Fibroblast of the aortic adventitia (primary cell): ENCODE results near the gene PTPRC. TPM values are rescaled to one million over a fixed set of nuclear protein-coding genes. Genes with fewer than 3 reads are reported as not detected.

ENCODE experiments used
- DNase-seq: peaks from one replicate; pipeline ENCODE4 v3.0.0-alpha.2; 2010; ENCODE audit warnings: low read depth
- H3K4me3 ChIP-seq: 2 replicates; pipeline ENCODE4 v1.5.1; 2011; ENCODE audit warnings: low read depth, mild to moderate bottlenecking, control low read depth, low read length, moderate library complexity
- CTCF ChIP-seq: IDR thresholded peaks from 2 replicates; pipeline ENCODE4 v1.5.1; 2011; ENCODE audit warnings: mild to moderate bottlenecking, low read length, control low read depth, inconsistent platforms; ENCODE audit not compliant: insufficient read depth
- total RNA-seq: library from RNA; depleted of rRNA; stranded (reverse); fragments of >200 nt; gene quantifications from 2 replicates; pipeline ENCODE4 v1.2.3, GENCODE V29; 2012; ENCODE audit warnings: low replicate concordance

PTPRC gene
- total RNA-seq, 1 donor, result 0.09 TPM

GRCh38 chr1:198642983-198643382 lies 4.1 kb downstream of the PTPRC start:
- H3K4me3 ChIP-seq, result no peak overlapping the region
- TF ChIP-seq CTCF, result no peak
- no peak for DNase-seq

DNA sequence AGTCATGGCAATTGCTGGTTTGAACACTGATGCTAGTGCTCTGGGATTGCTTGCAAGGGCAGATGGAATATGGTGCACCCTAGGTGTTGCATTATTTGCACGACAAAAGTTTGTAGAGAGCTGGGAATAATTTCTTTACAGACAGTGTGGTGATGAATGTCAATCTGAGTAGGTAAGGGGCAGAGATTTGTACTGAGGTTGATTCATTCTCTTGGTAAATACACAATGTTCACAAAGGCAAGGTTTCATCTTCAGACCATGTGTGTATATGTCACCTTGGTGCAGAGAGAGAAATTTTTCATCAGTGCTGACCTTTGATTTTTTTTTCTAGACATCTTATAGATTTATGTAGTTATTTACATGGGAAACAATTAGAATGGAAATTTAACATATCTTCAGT lies 5.0 kb downstream of the PTPRC start:
- TF ChIP-seq CTCF, result no peak
- no peak overlapping the region for H3K4me3 ChIP-seq
- no peak for DNase-seq

DNA sequence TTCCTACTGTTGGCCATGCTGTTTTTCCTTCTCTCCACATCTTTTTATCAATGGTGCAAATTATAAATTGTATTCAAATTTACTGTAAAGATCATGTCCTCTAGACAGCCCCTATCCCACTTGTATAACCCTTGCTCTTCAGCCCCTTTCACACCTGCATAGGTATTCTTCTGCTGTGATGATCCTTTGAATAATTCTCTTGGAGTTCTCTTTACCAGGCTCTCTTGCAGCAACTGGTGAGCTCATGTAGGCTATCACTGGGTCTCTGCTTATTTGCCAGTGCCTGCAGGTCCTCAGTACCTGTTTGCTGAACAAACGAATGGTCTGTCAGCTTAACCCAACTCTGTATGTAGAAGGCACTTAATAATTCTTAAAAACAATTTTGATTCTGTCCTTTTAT lies 8.2 kb downstream of the PTPRC start:
- TF ChIP-seq CTCF, result no peak
- no peak for DNase-seq
- no peak overlapping the region for H3K4me3 ChIP-seq

DNA sequence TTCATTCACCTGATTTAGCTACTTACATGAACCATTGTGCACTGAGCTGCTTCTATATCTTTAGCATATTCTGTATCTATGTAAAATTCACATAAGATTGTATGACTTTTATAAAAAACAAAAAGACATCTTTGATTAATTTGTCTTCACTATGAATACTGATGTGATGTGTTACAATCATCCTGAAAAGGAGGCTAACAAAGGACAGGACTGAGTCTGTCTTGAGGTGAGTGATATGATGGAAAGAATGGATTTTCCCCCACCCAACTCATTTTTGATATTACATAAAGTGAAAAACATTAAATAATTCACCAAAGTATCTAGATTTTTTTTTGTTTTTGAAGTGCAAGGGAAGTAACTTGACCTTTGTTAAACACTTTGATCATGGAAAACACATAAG lies 9.8 kb downstream of the PTPRC start:
- TF ChIP-seq CTCF, result no peak
- no peak overlapping the region for H3K4me3 ChIP-seq
- DNase-seq, result no peak

DNA sequence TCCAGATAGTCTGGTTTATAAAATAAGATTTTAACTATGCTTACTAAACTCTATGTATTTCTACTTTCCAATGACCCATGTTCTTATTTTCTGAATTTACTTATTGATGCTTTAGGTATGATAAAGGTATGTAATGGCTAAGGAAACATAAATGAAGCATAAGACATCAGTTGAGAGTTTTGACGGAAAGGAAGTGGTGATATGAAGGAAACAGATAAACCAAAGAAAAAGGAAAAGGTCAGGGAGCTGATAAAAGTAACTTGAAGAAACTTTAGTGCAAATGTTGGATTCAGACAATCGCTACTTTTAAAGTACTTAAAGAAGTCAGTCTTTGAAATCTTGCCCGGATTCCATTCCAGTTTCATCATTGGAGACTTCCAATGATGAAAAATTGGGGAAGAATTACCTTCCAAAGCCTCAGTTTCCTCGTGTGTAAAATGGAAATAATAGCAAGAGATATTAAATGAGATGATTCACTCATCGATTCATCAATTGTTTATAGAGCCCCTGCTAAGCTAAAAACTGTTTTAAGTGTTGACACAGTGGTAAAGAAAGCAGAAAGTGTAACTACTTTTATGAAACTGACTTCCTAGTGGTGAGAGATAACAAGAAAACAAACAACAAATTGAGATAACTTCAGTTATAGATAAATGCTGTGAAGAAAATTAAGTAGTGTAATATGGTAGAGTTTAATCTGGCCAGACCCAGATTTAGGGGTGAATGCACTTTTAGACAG lies 10.6 kb downstream of the PTPRC start:
- TF ChIP-seq CTCF, result no peak
- H3K4me3 ChIP-seq, result no peak overlapping the region
- DNase-seq, result no peak

DNA sequence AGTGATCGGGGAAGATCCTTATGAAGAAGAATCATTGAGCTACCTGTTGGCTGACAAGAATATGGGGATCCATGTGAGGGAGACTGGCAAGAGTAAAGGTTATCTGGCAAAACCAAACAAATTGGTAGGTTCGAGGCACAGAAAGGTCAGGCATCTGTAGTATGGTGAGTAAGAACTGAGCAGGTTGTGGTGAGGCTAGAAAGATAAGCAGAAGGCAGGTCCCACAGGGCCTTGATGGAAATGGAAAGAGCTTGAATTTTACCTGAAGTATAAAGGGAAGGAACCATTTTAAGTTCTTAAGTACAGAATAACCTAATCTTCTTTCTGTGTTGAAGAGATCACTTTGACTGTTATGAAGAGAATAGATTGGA lies 11.1 kb downstream of the PTPRC start:
- no peak for DNase-seq
- no peak overlapping the region for H3K4me3 ChIP-seq
- TF ChIP-seq CTCF, result no peak

DNA sequence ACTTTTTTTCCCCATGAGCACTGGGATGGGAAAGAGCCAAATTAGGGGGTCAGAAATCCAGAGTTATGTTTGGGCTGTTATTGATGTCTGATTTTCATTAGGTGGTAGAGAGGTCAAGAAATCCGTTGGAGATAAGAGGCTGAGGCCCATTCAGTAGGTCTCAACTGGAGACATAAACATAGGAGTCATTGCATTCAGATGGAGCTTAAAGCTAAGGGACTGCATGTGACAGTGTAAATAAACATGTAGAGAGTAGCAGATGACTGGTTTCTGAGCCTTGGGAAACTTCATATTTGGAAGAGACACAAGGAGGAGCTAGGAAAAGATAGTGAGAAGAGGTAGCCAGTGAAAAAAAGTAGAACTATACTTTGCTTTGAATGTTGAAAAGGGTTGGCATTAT lies 11.7 kb downstream of the PTPRC start:
- H3K4me3 ChIP-seq, result no peak overlapping the region
- no peak for TF ChIP-seq CTCF
- DNase-seq, result no peak
